Activated gamma-delta T cell (primary cell): Measurements from ENCODE around the gene ECHDC3.

Experiments
- DNase-seq: peaks from one replicate; lab custom pipeline; 2025; lab: John Stamatoyannopoulos, UW

ECHDC3 gene

GRCh38 chr10:11782793-11783557 lies 40.8 kb downstream of the ECHDC3 start:
- no peak for DNase-seq

DNA sequence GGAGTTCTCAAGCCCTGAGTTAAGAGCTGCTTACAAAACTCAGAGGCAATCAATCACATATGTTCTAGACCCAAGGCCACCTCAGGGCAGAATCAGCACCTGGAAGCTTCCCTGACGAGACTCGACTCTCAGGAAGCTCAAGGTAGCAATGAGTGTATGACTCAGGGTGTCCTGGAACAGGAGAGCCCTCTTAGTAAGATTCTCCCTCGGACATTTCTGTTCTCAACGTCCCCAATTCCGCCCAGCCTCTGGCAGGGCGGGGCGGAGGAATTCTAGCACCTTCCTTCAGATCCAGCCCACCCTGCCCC lies 41.3 kb downstream of the ECHDC3 start:
- DNase-seq = no peak

DNA sequence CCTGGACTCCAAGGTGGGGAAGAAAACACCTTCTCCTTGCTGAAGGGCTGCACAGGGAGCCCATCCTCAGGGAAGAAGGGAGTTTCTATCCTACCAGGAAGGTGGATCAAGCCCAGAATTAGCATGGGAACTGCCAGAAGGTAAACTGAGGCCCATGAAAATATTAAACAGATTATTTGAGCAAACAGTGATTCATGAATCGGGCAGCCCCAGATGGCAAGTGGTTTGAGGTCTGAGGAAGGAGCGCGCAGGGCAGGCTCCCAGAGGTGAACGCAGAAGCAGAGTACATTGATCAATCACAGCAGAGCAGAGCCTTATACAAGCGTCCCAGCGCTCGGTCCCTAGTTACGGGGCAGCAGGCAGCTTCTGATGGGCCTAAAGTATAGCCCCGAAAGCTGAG lies 45.2 kb downstream of the ECHDC3 start:
- DNase-seq = no peak

- no peak for DNase-seq
Measured at GRCh38 chr10:11787846-11788245, 45.7 kb downstream of the ECHDC3 start.

- DNase-seq = no peak
Measured at GRCh38 chr10:11789306-11789705, 47.1 kb downstream of the ECHDC3 start.

DNA sequence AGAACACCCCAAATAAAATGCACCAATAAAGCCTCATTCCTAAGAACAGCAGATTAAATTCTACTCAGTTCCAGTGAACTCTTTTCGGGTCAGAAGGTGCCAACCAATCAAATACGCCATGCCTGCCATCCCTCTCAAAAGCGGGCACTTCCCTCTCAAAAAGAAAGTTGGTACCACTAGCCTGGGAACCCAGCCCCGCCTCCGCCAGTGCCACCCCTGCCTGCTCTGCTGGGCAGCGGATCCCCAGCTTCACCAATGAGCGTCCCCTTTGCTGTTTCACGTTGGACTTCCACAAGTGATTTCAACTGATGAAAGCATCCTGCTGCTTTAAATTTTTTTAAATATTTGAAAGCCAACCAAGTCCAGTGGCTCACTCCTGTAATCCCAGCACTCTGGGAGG lies 47.8 kb downstream of the ECHDC3 start:
- no peak for DNase-seq

GRCh38 chr10:11793762-11794479 lies 51.7 kb downstream of the ECHDC3 start:
- DNase-seq = no peak

- no peak for DNase-seq
Measured at GRCh38 chr10:11794566-11794965, 52.4 kb downstream of the ECHDC3 start.

DNA sequence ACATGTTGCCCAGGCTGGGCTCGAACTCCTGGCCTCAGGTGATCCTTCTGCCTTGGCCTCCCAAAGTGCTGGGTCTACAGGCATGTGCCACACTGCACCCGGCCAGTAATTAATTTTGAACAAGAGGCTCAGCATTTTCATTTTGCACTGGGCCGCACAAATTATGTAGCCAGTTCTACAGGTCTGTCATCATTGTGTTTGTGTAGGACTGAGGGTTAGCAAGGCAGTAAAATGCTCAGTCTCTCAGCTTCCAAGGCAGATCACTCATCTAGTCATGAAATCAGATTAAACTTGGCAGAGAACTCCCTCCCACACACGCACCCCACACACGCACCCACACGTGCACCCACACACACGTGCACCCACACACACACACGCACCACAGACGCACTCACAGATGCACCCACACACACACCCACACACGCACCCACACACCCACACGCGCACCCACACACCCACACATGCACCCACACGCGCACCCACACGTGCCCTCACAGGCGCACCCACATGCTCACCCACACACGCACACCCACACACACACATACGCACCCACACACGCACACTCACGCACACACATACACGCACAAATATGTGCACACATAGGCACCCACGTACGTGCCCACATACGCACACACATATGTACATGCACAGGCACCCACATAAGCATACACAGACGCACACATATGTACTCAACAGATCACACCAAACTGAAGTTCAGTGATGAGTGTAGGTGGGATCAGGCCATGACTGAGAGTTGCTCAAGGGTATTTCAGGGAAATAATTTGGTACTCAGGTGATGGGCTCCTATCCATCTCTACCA lies 53.1 kb downstream of the ECHDC3 start:
- no peak for DNase-seq

DNA sequence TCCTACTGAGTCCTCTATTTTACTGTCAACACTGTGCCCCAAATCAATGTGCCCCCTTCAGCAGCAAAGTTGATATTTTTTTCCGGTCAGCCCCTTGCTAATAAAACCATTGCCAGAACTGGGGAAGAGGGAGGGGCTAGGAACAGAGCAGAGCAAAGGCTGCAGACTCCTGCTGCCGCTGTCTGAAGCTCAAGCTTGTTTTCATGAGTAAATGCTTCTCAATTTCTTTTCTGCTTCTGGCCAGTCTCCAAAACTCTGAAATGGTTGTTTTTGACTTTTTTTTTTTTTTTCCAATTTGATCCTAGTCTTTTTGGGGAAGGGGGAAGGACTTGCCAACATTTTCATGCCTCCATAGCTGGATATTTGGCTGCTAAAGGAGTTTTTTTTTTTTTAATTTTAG lies 54.3 kb downstream of the ECHDC3 start:
- DNase-seq = no peak

GRCh38 chr10:11797281-11797680 lies 55.1 kb downstream of the ECHDC3 start:
- DNase-seq = no peak

DNA sequence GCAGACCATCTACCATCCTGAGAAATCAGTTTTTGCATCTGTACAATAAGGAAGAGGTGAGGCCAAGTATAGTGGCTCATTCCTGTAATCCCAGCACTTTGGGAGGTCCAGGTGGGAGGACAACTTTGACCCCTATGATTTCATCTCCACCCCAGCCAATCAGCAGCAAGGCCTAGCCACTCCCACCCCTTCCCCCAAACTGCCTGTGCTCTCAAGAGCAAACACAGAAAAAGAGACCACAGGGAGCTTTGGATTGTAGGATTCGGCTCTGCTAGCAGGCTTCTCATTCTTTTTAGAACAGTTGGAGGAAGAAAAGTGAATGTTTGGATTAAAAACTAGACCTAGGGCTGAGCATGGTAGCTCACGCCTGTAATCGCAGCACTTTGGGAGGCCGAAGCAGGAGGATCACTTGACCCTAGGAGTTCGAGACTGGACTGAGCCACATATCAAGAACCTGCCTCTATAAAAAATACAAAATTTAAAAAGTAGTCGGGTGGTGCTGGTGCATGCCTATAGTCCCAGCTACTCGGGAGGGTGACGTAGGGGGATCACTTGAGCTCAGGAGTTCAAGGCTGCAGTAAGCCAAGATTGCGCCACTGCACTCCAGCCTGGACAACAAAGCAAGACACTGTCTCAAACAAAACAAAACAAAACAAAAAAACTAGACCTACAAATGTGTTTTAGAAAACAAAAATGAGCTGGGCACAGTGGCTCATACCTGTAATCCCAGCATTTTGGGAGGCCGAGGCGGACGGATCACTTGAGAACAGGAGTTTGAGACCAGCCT lies 55.9 kb downstream of the ECHDC3 start:
- DNase-seq = no peak

DNA sequence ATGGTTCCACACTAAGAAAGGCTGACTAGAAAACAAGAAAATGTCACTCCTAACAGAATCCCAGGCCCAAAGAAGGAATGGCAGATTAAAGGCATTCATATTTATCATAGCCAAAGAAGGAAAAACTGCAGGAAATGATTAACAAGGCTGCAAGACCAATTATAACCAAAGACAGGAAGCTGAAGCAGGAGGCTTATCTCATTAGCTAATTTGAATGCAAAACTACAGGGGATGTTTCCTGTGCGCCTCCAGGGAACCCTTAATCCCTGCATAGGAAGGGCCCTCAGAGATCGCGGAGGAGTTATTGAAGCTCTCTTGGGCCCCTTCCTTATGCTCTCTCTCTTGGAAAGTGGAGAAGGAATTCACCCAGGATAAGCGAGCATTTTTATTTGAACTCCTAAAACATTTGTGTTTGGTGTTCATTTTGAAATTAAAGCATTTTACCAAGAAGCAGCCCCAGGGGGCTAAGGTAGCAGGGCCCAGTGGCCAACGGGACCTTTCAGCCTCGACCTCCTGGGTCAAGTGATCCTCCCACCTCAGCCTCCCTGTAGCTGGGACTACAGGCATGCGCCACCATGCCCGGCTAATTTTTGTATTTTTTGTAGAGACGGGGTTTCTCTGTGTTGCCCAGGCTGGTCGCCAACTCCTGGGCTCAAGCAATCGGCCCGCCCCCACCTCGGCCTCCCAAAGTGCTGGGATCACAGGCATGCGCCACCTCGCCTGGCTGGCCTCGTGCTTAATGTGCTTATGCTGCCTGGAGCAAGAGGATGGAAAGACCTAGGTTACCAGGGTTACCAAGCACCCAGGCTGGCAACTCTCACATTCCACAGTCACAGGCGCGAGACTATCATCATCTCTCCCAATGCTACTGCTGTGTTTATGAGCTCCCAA lies 56.9 kb downstream of the ECHDC3 start:
- no peak for DNase-seq

- DNase-seq = no peak
Measured at GRCh38 chr10:11799736-11800080, 57.5 kb downstream of the ECHDC3 start.

GRCh38 chr10:11804336-11804735 lies 62.2 kb downstream of the ECHDC3 start:
- DNase-seq = no peak

- no peak for DNase-seq
Measured at GRCh38 chr10:11805792-11806191, 63.6 kb downstream of the ECHDC3 start.

DNA sequence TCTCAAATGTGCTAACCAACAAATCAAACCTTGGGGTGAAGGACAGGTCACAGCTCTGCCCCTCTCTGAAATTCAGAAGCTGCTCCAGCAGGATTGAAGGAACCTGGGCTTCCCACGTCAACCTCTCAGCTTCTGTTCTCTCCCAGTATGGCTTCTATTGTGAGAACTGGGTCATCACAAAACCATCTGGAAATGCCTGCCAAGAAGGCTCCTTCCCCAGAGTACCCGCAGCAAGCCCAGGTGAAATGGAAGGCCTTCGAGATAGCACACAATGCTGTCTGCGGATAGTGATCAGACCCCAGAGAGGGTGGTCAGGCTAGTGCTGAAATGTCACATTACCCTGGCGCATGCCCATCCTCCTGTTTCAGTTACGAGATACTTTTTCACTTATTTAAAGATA lies 64.5 kb downstream of the ECHDC3 start:
- DNase-seq = no peak

- DNase-seq = no peak
Measured at GRCh38 chr10:11808808-11809207, 66.6 kb downstream of the ECHDC3 start.

GRCh38 chr10:11810313-11810766 lies 68.2 kb downstream of the ECHDC3 start:
- no peak for DNase-seq

DNA sequence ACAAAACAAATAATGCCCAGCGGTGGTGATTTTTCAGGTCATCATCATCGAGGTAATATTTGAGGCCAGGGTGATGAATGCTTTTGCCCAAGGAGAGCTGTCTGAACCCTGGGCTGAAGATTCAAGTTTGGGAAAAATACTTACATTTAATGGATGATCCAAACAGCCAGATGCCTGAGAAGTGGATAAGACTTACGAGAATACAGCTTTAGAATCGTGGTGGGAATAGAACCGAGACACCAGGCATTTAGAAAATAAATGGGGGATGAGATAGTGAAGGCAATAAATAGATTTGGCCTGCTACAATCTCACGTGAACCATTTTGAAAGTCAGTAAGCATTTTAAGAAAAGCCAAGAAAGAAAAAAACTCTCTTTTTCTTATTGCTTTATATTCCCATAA lies 68.8 kb downstream of the ECHDC3 start:
- no peak for DNase-seq

DNA sequence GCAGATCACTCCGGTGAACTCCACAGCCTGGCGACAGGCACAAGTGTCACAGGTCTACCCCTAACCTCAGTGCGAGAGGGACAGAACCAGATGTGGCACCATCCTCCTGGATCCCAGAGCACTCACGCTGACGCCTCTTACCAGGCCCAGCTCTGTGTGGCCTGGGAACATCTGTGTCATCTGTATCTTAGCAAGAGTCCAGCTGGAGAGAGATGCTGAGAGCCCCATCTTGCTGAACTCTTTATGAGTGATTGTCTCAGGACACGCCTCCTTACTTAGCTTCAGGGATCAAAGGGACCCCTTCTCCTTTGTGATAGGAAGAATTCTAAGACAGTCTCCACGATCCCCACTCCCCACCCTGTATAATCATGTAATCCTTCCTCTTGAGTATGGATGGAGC lies 71.0 kb downstream of the ECHDC3 start:
- no peak for DNase-seq
